HK-2 (cell line): ENCODE results near the gene CLSTN2.
A peak's percentile ranks its signal among the peaks of the same experiment; 100 is the strongest.

Source experiments
- DNase-seq: peaks from one replicate; pipeline ENCODE4 v3.0.0-alpha.2; 2018; ENCODE audit not compliant: unreplicated experiment

CLSTN2 gene

DNA sequence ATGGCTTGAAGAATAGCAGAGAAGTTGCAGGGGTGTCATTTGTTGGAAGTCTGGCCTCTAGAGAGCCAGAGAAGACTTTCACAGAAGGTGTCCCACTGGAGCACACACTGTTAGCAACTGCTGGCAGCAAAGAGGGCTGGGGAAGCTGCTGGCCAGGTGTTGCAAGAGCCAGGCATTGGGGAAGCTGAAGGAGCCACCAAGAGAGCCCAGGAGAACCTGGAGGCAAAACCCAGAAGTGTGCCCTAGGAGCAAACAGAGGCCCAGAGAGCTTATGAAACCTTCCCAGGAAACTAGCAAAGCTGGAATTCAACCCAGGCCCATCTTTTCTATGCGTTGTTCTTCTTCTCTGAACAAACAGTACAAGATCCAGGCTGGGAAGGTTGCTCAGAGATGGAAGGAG lies 610.2 kb downstream of the CLSTN2 start:
- DNase-seq: no peak

DNA sequence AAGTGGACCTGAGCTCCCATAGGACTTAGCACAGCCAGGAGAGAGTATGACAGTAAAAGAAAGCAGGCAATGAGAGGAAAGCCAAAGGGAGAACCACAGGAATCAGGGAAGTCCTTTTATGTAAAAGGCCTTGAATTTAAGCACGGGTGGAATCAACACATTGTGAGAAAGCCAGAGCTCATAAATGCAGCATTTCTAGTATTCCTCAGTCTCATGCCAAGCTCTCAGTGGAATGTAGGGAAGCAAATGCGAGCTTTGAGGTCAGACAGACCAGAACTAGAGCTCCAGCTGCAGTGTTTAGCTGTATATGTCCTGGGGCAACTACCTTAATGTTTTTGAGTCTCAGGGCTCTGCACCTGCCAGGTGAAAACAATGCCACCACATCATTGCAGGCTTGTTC lies 610.8 kb downstream of the CLSTN2 start:
- DNase-seq: no peak

DNA sequence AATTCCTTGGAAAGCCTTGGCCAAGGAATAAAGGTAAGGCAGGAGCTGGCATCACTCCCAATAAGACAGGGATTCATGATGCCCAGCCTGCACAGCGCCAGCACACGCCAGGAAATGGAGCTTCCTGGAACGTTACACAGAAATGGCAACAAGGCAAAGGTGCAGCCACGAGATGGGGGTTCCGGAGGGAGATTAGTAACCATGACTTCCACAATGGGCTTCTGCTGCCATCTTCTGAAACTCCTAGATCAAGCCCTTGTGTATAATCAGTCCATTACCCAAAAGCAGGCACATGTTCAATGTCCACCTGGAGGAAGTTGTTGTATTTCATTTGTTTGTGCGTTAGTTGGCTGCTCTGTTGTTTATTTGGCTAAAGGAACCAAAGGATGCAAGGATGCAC lies 611.7 kb downstream of the CLSTN2 start:
- DNase-seq: no peak

DNA sequence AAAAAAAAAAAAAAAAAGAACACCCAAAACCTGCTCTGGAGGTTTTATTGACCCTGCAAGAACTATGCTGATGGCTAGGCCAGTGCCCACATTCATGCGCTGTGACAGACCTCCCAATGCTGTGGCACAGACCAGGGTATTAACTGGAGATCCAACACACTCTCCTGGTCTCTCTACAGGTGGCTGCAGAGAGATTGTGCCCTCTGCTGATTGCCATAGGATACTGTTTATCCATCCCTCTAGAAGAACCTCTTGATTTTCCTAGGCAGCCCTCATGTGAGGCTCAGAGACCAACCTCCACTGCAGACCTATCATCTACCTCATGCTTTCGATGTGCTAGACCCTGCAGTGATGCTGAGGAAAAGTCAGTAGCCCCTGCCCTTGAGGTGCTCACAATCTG lies 617.4 kb downstream of the CLSTN2 start:
- no peak for DNase-seq

DNA sequence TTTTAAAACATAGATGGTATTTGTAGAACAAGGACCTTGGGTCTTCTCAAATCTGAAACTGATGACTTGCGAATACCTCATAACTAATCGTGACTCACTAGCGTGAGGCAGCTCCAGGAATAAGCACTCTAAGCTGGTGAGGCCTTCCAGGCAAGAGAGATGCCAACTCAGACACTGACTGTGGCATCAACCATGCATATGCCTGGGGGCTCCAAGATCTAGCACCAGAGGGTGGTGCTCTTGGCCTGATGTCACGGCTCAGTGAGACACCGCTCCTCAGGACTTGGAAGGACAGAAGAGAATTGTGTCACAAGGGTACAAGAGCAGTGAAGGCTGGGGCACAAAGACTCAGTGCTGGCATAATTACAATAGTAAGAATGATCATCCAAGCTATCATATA lies 617.9 kb downstream of the CLSTN2 start:
- peak; percentile 15 for DNase-seq

DNA sequence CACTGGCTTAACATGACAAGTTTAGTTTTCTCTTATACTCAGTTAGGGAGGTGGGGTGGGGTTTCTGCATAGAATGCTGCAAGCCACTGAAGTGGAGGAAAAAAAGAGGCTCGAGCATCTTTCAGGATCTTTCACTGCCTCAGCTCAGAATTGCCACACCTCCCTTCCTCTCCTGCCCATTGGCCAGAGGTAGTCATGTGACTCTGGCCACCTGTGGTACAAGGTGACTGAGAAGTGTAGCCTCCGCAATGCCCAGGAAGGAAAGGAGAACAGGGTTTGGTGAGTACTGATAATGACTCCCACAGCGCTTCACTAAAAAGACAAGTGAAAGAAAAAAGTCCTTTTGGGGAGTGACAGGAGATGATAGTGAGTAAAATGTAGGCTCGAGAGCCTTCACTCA lies 618.6 kb downstream of the CLSTN2 start:
- no peak for DNase-seq

DNA sequence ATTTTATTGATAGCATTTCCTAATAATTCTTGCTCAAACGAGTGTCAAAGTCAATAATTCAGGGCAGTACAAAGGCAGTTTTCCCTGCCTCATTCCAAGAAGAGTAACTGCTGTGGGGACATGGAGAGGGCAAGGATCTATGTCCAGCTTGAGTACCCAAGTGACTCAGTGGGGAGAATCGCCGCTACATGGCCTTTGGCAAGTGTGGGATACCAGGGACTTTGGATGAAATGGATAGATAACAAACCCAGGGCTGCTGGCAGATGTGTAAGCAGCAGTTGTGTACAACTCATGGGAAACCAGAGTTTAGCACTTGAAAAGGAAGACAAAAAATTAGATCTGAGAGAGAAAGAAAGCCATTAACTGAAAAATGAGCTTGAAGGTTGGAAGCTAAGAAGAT lies 620.7 kb downstream of the CLSTN2 start:
- DNase-seq: no peak

DNA sequence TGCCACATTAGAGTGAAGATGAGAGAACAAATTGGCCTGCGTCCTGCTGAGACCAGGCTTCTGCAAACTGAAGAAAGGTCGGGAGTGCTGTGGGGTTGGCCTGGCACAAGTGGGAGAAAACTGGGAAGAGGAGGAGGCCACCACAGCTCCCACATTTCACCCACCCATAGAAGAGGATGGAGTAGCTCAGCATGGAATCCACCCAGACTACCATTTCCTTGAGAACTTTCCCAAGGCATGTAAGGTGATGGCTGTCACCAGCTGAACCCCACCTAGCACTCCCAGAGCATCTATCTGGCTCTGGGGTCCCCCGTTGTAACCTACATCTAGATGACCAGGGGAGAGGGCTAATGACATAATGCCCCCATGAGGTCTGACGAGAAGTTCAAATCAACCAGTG lies 622.5 kb downstream of the CLSTN2 start:
- DNase-seq: no peak

DNA sequence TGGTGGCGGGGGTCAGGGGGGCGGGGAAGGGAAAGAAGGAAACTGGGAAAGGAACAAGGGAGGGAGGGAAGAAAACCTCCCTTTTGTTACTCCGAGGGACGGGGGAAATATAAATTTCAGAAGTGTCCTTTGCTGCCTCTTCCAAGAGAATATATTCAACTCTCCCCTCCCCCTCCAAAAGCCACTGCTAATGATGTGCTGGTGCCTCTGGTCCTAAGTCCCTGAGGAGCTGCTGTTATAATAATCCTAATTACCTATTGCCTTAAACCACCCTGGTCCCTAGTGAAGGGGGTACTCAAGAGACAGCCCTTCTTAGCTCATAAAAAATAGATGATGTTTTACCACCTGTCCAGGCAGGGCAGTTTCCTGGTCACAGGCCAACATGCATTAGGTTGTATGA lies 624.6 kb downstream of the CLSTN2 start:
- no peak for DNase-seq

DNA sequence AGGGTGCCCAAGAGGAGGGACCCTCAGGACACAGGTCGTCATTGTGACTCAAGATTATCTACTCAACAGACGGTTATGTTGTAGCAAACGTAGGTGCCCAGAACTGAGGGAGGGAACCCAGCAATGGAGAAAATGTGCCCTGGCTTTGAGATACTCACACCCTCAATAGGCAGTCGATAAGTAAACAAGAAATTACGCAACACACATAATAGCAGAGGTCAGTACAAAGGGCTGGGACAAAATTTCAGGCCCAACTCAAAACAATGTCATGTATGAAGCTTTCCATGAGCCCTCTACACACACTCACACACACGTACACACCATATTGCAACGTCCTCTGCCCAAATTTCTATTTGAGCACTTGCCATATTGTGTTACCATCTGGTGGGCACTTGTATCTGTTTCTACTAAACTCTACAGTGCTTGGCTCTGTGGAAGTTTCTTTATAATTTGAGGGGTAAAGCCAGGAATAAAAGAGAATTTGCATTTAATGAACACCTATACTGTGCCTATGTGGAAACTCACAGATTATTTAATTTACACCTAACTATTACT lies 628.3 kb downstream of the CLSTN2 start:
- DNase-seq: no peak

DNA sequence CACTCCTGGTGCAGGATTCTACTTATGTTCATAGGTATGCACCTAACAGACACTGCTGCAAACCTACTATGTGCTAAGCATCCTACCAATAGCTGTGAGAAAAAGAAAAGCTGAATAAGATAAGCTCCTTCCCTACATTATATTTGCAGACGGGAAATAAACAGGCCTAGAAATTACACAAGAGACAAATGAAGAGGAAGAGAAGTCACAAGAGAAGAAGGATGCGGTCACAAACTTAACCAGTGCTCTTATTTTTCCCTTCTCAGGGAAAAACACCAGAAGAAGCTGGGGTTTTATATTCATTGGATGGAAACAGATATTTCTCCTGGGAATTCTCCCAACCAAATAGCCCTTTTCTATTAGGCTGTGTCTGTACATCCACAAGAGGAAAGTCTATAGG lies 633.1 kb downstream of the CLSTN2 start:
- no peak for DNase-seq

DNA sequence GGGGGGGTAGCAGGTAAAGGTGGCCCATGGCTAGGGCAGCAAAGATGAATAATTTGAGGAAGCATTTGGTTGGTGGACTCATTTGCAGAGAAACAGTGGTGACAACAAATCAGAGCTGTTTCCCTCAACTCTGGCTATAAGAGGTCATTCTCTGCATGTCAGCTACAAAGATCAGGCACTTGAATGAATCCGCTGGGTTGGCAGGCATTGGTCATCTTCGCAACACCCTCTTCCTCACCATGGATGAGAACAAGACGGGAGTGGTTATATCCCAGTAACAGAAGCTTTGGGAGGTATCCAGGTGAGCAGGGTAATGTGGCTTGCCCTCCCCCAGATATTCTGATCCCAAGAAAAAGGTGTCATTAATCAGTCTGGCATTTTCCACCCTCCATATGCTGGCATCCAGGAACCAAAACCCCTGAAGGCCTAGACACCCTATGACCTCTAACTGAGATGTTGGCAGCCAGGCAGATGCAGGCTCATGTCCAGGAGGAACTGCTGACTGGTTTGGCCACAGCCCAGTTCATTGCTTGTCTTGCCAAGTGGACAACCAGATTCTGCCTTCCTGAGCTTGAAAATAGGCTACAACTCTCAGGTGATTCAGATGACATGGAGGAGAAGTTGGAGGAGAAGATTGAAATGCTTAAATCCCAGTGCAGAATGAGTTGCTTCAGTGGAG lies 634.0 kb downstream of the CLSTN2 start:
- DNase-seq: no peak

DNA sequence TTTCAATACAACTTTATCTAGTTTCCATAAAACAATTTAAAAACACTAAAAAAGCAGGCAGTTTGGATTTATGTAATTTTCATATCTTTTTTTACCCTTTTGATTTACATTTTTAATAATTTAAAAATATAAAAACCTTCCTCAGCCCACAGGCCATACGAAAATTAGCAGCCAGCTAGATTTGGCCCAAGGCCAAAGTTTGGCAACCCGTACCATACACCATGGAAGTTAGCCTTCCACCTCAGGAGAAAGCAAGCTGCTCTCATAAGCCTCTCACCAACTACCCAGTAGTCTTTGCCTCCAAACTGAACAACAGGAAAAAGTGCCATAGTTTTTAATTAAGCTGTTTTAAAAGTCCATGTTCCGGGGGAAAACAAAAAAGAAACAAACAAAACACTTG lies 635.6 kb downstream of the CLSTN2 start:
- DNase-seq: no peak

DNA sequence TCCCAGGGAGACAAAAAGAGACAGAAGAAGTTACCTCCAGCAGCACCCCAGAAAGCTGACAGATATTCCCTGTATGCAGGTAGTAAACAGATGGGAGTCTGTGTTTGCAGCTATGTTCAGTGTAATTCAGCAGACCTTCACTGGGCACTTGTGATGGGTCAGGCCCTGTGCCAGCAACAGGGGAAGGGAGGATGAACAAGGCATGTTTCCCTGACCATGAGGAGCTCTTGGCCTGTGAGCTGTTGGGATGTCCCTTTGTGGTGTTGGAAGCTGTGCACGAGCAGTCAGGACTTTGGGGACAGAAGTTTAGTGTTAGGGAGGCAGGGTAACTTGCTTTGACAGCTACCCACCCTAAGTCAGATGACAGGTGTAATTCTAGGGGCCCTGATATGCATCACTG lies 636.9 kb downstream of the CLSTN2 start:
- DNase-seq: no peak

DNA sequence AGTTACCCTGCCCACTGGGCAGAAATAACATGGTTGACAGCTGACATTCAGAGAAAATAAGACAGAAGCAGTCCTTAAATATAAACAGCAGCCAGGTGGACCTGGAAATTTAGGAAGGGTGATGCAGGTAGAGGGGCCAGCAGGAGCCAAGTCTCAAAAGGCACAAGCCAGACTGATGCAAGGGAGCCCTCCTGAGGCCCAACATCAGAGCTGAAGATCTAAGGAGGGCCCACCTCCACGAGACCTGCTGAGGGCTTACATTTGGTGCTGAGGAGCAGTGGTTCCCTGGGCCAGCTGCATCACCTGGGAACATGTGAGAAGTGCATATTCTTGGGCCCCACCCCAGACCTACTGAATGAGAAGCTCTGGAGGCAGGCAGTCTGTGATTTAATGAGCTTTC lies 637.3 kb downstream of the CLSTN2 start:
- no peak for DNase-seq

DNA sequence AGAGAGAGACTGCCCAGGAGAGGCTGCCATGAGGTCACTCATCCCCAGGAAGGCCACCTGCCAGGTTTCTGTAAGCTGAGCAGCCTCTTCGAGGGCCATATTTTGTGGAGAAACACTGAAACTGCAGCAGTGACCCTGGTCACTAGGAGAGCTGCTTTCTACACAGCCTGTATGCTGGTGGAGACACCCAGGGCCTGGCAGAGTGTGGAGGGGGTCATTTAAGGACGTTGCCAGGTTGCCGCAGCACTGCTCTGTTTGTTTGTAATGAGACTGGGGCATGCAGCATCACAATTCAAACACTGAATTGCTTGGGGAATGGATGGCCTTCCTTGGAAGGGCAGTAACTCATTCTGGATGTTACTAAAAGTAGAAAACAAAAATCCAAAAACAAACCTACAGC lies 638.0 kb downstream of the CLSTN2 start:
- no peak for DNase-seq

DNA sequence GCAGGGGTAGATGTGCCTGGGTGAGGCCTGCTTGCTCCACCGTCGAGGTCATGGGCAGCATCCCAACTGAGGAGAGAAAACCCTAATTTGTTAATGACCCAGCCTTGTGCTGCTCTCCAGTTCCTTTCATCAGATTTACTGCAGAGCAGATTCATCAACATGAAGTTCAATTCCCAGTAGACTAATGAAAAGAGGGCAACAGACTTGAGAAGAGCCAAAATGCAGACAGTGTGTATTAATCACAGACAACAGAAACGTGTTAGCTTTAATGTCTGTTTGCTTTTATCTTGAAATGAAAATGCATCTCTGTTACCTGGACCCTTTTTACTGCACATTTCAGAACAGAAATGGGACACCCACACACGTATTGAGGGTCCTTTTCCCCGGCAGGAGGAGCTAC lies 639.4 kb downstream of the CLSTN2 start:
- DNase-seq: no peak

DNA sequence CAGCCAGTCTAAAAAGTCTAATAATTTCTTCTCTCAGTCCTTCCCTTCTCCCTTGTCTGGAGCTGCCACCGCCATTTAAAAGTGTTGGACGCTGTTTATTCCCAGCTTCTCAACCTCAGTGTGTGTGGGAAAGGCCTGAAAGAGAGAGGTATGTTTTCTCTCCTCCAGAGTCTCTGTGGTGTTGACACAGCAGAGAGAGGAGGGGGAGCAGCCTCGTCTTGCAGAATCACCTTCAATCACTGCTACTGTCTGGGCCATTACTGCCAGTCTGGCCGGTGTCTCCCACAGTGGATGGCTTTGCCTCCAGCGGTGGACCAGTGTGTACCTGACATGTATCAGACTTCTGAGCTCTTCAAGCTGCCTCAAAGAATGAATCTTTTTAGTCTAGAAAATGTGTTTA lies 641.5 kb downstream of the CLSTN2 start:
- no peak for DNase-seq

DNA sequence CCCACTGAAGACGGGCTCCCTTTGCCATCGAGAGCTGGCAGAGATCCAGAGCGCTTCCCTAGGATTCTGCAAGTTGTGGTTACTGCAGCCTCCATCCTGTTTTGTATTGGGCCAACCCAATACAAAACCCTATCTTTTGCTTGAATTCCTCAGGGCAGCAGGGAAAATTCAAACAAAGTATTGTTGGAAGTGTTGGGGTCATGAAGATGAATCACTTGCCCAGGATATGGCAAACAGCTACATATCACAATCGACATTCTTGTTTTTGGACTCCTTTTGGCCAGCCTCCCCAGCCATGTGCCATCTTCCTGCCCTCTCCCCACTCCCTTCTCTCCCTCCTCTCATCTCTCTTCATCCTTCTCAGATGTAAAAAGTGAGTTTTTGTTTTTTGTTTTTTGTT lies 642.9 kb downstream of the CLSTN2 start:
- DNase-seq: no peak

DNA sequence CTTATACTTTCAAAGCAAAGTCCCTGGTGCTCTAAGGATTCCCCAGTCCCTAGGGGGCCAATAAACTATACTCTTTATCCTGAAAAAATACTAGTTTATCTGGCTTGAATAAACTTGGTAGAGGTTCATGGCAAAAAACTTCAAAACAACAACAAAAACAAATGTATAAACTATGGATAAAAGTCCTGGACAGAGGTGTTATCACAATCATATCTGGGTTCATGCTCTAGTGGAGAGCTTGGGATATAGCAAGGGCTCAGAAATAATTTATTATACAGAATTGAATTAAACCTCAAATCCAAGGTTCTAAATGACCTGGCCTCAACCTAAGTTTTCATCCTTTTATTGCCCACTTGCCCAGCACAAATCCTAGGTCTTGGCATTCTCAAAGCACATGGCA lies 644.3 kb downstream of the CLSTN2 start:
- DNase-seq: no peak

DNA sequence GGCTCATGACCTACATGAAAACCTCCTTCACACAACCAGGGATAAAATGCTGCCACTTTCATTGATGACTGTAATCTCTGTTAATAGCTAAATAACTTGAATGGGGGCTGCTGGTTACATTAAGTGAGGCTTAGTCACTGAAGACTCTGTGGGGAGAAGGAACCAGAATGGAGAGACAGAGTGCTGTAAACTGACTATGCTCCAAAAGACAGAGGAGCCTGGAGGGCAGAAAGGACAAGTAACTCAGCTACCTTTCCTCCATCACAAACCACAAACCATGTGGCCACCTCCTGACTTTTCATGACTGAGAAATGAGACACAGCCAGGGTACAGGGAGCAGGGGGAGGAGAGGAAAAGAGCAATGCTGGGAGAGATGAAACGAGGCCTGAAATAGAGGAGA lies 645.8 kb downstream of the CLSTN2 start:
- DNase-seq: peak; percentile 27

DNA sequence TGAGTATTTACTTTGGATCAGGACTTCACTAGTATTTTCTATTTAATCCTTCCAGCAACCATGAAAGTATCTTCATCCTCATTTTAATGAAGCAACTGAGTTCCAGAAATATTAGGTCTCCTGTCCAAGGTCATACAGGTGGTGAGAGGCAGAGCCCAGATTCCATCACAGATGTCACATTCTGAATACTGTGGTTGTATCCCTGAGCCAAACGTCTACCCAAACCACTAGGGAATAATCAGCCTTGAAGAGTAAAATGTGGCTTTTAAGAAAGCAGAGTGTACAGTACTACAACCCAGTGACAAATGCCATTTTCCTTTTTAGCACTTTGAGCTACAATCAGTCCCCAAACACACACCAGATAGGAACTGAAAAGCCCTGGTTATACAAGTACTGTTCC lies 649.6 kb downstream of the CLSTN2 start:
- DNase-seq: no peak

DNA sequence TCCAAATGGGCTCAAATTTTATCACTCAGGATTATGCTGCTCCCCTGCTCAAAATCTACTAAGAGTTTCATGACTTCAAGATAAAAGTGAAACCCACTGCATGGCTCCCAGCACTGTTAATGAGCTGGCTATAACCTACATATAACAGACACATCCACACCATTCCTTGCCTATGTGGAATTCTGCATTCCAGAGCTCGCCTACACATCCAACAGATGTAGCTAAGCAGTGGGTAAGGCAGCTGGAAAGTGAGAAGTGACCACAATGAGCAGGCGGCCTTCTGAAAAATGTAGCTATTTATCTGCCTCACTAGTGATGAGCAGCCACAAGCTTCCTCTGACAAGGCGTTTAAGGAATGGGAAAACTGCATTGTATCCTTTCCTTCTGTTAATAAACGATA lies 650.8 kb downstream of the CLSTN2 start:
- peak; percentile 55 for DNase-seq

DNA sequence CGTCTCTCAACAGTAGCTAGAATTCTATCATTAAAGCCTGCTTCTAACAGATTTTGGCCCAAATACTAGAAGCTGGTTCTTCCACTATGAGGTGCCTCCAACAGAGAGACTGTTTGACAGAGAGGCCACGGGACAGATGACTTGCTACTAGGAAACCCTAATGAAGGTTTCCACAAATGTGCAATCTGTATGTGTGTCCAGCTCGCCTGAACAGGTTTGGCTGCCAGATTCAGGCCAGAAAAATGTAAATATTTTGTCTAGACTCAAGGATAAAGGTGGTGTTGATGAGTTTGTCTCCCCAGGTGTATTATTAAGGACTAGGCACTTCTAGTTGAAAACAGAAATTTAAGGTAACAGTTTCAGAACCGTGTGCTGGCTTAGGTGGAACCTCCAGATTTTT lies 651.3 kb downstream of the CLSTN2 start:
- no peak for DNase-seq
